NOMO-1 treated with dmso at 0.1 percent for 144 hours (cell line): ENCODE measurements around the gene PCDHAC2.

Source experiments
- DNase-seq: peaks from one replicate; lab custom pipeline; 2025; ENCODE audit not compliant: unreplicated experiment; lab: John Stamatoyannopoulos, UW

PCDHAC2 gene

GRCh38 chr5:140988100-140988499 is 21.8 kb downstream of the PCDHAC2 start:
- no peak for DNase-seq

- DNase-seq, result no peak
Measured at GRCh38 chr5:140988608-140989007, 22.3 kb downstream of the PCDHAC2 start.

GRCh38 chr5:140989254-140990020 is 23.2 kb downstream of the PCDHAC2 start:
- no peak for DNase-seq

GRCh38 chr5:140992828-140993227 is 26.6 kb downstream of the PCDHAC2 start:
- DNase-seq, result no peak

- DNase-seq, result no peak
Measured at GRCh38 chr5:140996060-140996459, 29.8 kb downstream of the PCDHAC2 start.

- no peak for DNase-seq
Measured at GRCh38 chr5:140998921-140999410, 32.7 kb downstream of the PCDHAC2 start.

GRCh38 chr5:141001446-141001843 is 35.2 kb downstream of the PCDHAC2 start:
- no peak for DNase-seq

- DNase-seq, result no peak
Measured at GRCh38 chr5:141001844-141002604, 35.7 kb downstream of the PCDHAC2 start.

- DNase-seq, result no peak
Measured at GRCh38 chr5:141002605-141002965, 36.3 kb downstream of the PCDHAC2 start.

- DNase-seq, result no peak
Measured at GRCh38 chr5:141003031-141003430, 36.8 kb downstream of the PCDHAC2 start.

- DNase-seq, result no peak
Measured at GRCh38 chr5:141003791-141004611, 37.7 kb downstream of the PCDHAC2 start.

GRCh38 chr5:141007791-141008190 is 41.5 kb downstream of the PCDHAC2 start:
- DNase-seq, result no peak

GRCh38 chr5:141010047-141010793 is 43.9 kb downstream of the PCDHAC2 start:
- DNase-seq, result no peak

- DNase-seq, result no peak
Measured at GRCh38 chr5:141017943-141018342, 51.7 kb downstream of the PCDHAC2 start.
